DOHH2 (cell line): Measurements from ENCODE around the gene TFAP2B.

Source experiments
- H3F3A ChIP-seq: fragments of 200-600 bp; sonication (generic), shearing (Covaris generic); 2 replicates; pipeline ENCODE4 v1.6.0; 2016; ENCODE audit warnings: antibody characterized with exemption, mild to moderate bottlenecking; ENCODE audit not compliant: control insufficient read depth, insufficient read depth
- H3K27ac ChIP-seq: fragments of 200-600 bp; sonication (generic); 2 replicates; pipeline ENCODE4 v1.5.1; 2014; ENCODE audit warnings: low read depth, mild to moderate bottlenecking, low read length, moderate library complexity
- H3K27me3 ChIP-seq: fragments of 200-600 bp; sonication (generic); 2 replicates; pipeline ENCODE4 v1.6.1; 2014; ENCODE audit warnings: mild to moderate bottlenecking, low read length, mixed read lengths; ENCODE audit not compliant: control insufficient read depth
- H3K36me3 ChIP-seq: fragments of 200-600 bp; sonication (generic); 2 replicates; pipeline ENCODE4 v1.6.1; 2014; ENCODE audit warnings: mild to moderate bottlenecking, low read length, moderate library complexity, mixed read lengths; ENCODE audit not compliant: control insufficient read depth
- H3K4me1 ChIP-seq: fragments of 200-600 bp; sonication (generic); 2 replicates; pipeline ENCODE4 v1.6.1; 2014; ENCODE audit warnings: mild to moderate bottlenecking, low read length, mixed read lengths; ENCODE audit not compliant: control insufficient read depth
- H3K4me2 ChIP-seq: fragments of 200-600 bp; sonication (generic); 2 replicates; pipeline ENCODE4 v1.6.0; 2014; ENCODE audit warnings: mild to moderate bottlenecking, low read length, moderate library complexity
- H3K4me3 ChIP-seq: fragments of 200-600 bp; sonication (generic); 2 replicates; pipeline ENCODE4 v1.5.1; 2014; ENCODE audit warnings: mild to moderate bottlenecking, low read length, mixed read lengths
- H3K79me2 ChIP-seq: fragments of 200-600 bp; sonication (generic); 2 replicates; pipeline ENCODE4 v1.6.1; 2014; ENCODE audit warnings: mild to moderate bottlenecking, low read length, mixed read lengths; ENCODE audit not compliant: control insufficient read depth
- H3K9me2 ChIP-seq: fragments of 200-600 bp; sonication (generic); replicated peaks from 2 replicates; pipeline ENCODE4 v1.6.1; 2014; ENCODE audit warnings: mild to moderate bottlenecking, low read length, mixed read lengths; ENCODE audit not compliant: control insufficient read depth
- H3K9me3 ChIP-seq: fragments of 200-600 bp; sonication (generic); 2 replicates; pipeline ENCODE4 v1.6.1; 2014; ENCODE audit warnings: antibody characterized with exemption, low read length, mixed read lengths; ENCODE audit not compliant: control insufficient read depth, insufficient read depth
- H4K20me1 ChIP-seq: fragments of 200-600 bp; sonication (generic); 2 replicates; pipeline ENCODE4 v1.6.0; 2014; ENCODE audit warnings: low read depth, mild to moderate bottlenecking, antibody characterized with exemption, low read length, moderate library complexity; ENCODE audit not compliant: control insufficient read depth, insufficient read depth
- EZH2phosphoT487 ChIP-seq: fragments of 200-600 bp; sonication (generic); IDR thresholded peaks from 2 replicates; pipeline ENCODE4 v1.6.1; 2017; ENCODE audit warnings: borderline replicate concordance, mild to moderate bottlenecking, antibody characterized with exemption, low read length, moderate library complexity, mixed read lengths
- TF ChIP-seq, protein P1 (sequence below): fragments of 200-600 bp; sonication (generic); IDR thresholded peaks from one replicate; pipeline ENCODE4 v1.5.1; 2014; ENCODE audit warnings: antibody characterized with exemption, mild to moderate bottlenecking, low read depth, low read length; ENCODE audit not compliant: poor library complexity, severe bottlenecking

Gene TFAP2B

DNA sequence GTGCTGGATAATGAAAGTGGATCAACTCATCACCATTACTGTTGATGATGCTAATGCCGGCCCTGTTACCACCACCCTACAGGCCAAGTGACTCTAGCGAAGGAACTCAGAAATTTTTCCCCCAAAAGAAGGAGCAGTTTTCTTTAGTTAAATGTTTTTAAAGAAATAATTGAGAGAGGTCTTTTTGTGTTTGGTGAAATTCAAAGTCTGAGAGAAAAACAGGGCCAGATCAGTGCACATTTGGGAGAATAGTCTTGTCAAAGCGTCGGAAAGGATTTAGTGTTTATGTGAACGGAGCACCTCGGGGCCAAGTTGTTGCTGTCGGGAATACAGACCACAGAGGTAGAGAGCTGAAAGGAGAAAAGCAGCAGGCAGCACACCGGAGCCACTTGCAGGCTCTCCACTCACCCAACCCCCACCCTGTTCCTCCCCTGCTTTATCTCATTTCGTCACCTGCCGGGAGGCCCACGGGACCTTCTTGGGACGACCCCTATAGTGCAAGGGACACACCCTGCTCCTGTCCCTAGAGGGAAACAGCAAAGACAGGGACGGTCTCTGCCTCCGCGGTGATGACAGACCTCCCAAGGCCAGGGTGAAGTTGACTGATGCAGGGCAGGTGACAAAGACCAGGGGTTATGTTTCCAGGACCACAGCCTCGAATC, 6.8 kb downstream of the TFAP2B start:
- no peaks in the 10 kb centered on the region for H3K36me3 ChIP-seq
- no peaks in the 10 kb centered on the region for H3K79me2 ChIP-seq
- H3K4me1 ChIP-seq, result no peaks in the 10 kb centered on the region
- peaks cover 22% of the 10 kb centered on the region for H3K27me3 ChIP-seq
- no peak for TF ChIP-seq EZH2phosphoT487
- TF ChIP-seq, protein P1, sequence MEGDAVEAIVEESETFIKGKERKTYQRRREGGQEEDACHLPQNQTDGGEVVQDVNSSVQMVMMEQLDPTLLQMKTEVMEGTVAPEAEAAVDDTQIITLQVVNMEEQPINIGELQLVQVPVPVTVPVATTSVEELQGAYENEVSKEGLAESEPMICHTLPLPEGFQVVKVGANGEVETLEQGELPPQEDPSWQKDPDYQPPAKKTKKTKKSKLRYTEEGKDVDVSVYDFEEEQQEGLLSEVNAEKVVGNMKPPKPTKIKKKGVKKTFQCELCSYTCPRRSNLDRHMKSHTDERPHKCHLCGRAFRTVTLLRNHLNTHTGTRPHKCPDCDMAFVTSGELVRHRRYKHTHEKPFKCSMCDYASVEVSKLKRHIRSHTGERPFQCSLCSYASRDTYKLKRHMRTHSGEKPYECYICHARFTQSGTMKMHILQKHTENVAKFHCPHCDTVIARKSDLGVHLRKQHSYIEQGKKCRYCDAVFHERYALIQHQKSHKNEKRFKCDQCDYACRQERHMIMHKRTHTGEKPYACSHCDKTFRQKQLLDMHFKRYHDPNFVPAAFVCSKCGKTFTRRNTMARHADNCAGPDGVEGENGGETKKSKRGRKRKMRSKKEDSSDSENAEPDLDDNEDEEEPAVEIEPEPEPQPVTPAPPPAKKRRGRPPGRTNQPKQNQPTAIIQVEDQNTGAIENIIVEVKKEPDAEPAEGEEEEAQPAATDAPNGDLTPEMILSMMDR, result no peak
- no peaks in the 10 kb centered on the region for H3K9me3 ChIP-seq
- no peak overlapping the region for H3K27ac ChIP-seq
- H4K20me1 ChIP-seq, result no peaks in the 10 kb centered on the region
- no peak overlapping the region for H3K4me2 ChIP-seq
- no peaks in the 10 kb centered on the region for H3K9me2 ChIP-seq
- no peak overlapping the region for H3K4me3 ChIP-seq
- H3F3A ChIP-seq, result no peaks in the 10 kb centered on the region

DNA sequence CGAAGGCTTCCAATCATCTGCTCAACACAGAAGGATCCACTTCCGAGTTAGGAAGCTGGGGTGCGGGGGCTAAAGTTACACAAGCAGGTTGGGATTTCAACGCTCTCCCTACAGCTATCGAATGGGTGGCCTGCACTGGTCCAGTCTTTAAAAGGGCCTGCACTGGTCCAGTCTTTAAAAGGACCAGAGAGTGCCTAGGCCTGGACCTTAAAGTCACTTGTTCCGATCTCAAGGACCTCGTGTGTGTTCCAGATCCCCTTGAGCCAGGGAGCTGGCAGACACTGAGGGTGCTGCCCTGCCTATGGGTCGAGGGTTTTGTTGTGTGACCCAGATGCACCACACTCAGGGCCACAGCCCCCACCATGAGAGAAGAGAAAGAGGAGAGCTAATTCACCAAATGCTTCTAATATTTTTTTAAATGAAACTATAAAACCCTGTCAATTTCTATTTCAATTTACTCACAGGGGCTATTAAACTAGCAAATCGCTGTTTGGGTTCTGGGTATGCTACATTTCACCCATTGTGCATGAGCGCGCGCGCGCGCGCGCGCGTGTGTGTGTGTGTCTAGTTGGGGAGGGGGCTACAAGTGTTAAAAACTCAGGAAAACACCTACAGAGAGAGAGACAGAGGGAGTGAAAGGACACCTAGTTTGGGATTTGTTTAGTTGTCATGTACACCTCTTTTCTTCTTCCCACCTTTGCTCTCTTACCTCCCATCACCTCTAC, 7.5 kb downstream of the TFAP2B start:
- Histone ChIP-seq H3K4me2 (no peak overlapping the region), H3K79me2 (no peaks in the 10 kb centered on the region), H3K27ac (no peak overlapping the region), H3K9me2 (no peaks in the 10 kb centered on the region), H3K9me3 (no peaks in the 10 kb centered on the region), H3K36me3 (no peaks in the 10 kb centered on the region), H3K27me3 (peaks cover 16% of the 10 kb centered on the region), H3K4me3 (no peak overlapping the region), H4K20me1 (no peaks in the 10 kb centered on the region), H3F3A (no peaks in the 10 kb centered on the region), H3K4me1 (no peaks in the 10 kb centered on the region)
- TF ChIP-seq, protein P1, result no peak
- no peak for TF ChIP-seq EZH2phosphoT487

DNA sequence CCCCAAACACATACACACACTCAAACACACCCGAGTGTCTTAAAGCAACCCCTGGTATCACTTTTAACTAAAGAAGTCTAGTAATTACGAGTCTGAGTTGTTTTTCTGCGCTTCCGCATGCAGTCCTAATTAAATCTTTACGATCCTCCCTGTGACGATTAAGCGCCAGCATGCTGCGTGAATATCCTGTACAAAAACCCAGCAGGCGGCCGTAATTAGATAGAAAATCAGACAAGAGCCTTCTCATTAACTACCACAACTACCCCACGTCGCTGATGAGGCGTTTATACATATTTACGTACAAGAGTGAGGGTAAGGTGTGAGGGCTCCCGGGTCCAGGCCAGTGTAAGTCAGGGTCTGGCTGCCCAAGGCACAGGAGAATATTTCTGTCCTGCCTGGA, 8.1 kb downstream of the TFAP2B start:
- no peaks in the 10 kb centered on the region for H3K9me2 ChIP-seq
- H3K9me3 ChIP-seq, result no peaks in the 10 kb centered on the region
- H3K27me3 ChIP-seq, result peaks cover 10% of the 10 kb centered on the region
- H3K79me2 ChIP-seq, result no peaks in the 10 kb centered on the region
- TF ChIP-seq, protein P1, result no peak
- TF ChIP-seq EZH2phosphoT487, result no peak
- H3K4me2 ChIP-seq, result no peak overlapping the region
- no peaks in the 10 kb centered on the region for H4K20me1 ChIP-seq
- no peaks in the 10 kb centered on the region for H3F3A ChIP-seq
- H3K36me3 ChIP-seq, result no peaks in the 10 kb centered on the region
- H3K27ac ChIP-seq, result no peak overlapping the region
- no peak overlapping the region for H3K4me3 ChIP-seq
- no peaks in the 10 kb centered on the region for H3K4me1 ChIP-seq
